ENCODE results near the gene RGPD6.
"Not testable (repeated sequence)": the region's sequence is repeated elsewhere in the genome, so short reads cannot be mapped to it uniquely, and the experiment has no call there.

GRCh38 chr2:110578429-110578828 lies 1.4 kb upstream of the RGPD6 start:
- not testable (repeated sequence) for TF ChIP-seq CTCF (IDR thresholded peaks at IDR 0.05; ENCODE audit: poor library complexity, severe bottlenecking); POLR2AphosphoS5 (IDR thresholded peaks at IDR 0.05); REST (IDR thresholded peaks at IDR 0.05; ENCODE audit: borderline replicate concordance); EP300 (conservative IDR thresholded peaks at IDR 0.05; ENCODE audit: poor library complexity, severe bottlenecking); EZH2 (IDR thresholded peaks at IDR 0.05; ENCODE audit: borderline replicate concordance, insufficient read depth, low read length, poor library complexity, severe bottlenecking)
